ENCODE data around the gene SLC6A4. TPM values are rescaled to one million over a fixed set of nuclear protein-coding genes. Genes with fewer than 3 reads are reported as not detected.

Gene SLC6A4
- total RNA-seq, 3 donors from 2014 or later = under 0.01 to 1.6 (median 0.29) TPM

DNA sequence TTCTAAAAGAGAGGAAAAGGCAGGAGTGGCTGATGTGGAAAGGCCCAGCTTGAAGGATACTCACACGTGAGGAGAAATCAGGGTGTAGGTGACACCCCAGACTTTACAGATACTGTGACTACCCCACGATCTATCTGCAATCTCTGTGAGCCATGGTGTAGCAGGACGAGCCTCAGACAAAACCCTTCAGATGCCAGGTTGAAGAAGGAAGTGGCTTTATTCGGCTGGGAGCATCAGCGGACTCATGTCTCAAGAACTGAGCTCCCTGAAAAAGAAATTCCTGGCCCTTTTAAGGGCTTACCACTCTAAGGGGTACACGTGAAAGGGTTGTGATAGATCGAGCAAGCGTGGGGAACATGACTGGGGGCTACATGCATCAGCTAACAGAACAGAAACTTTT, 4.7 kb upstream of the SLC6A4 start:
- peaks cover 10 to 31% of the 10 kb centered on the region in 2 donors for H3K27me3 ChIP-seq
- H3K9me3 ChIP-seq = no peaks in the 10 kb centered on the region
- intact Hi-C loops (cut with DNase I; ENCODE audit: low total_unique reads) = no loop called here

GRCh38 chr17:30239089-30239462, 3.6 kb upstream of the SLC6A4 start:
- TF ChIP-seq CTCF (IDR thresholded peaks at IDR 0.05) = no peak
- no peak for TF ChIP-seq POLR2AphosphoS5 (IDR thresholded peaks at IDR 0.05)
- TF ChIP-seq POLR2A (IDR thresholded peaks at IDR 0.05) = no peak
- H3K27me3 ChIP-seq = peaks cover 10 to 32% of the 10 kb centered on the region in 2 donors
- intact Hi-C loops (cut with DNase I; ENCODE audit: low total_unique reads) = loop anchor here (5.0 kb wide), 1 partner anchor 1187 kb away; no protein-coding TSS in a partner anchor

More for the DNA sequence above, 4.7 kb upstream of the SLC6A4 start:
- TF ChIP-seq POLR2A (IDR thresholded peaks at IDR 0.05) = no peak
- no peak for TF ChIP-seq POLR2AphosphoS5 (IDR thresholded peaks at IDR 0.05)
- no peak for TF ChIP-seq CTCF (IDR thresholded peaks at IDR 0.05)
- Histone ChIP-seq H3K4me1 (peaks cover 0 to 6% of the 10 kb centered on the region in 2 donors), H3K36me3 (no peaks in the 10 kb centered on the region), H3K27ac (no peak overlapping the region), H3K4me3 (no peak overlapping the region)
- DNase-seq (ENCODE audit: low spot score in 2 of 2) = no peak

DNA sequence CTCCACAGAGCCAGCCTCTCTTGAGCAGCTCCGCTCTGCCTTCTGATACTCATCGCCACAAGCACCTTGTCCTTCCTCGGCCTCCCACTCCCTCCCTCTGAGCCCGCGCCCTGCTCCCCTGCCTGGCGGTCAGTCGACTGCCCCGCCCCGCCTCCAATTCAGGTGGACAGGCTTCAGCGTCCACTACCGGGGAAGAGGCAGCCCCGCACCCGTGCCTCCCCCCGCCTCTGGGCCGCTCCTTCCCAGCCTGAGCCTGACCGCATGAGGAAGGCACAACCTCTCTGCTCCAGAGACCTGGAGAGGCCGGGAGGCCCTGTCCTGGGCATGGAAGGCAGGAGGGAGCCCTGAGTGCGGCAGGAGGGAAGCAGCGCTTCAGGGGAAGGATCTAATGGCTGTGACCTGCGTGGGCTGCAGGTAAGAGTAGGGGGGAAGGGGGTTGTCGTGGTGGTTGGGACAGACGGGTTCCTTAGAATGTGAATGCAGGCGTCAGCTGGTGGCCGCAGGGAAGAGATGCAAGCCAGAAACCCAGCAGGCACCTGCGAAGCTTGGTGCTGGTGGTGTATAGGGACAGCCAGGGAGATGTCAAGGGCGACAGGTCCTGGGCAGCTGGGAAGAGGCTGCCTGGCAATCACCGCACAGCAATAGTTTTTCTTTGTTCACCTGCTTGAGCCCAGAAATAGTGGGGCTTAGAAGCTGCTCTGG, 3.0 kb upstream of the SLC6A4 start:
- Histone ChIP-seq H3K4me1 (peaks cover 0 to 6% of the 10 kb centered on the region in 2 donors), H3K4me3 (no peak overlapping the region), H3K27ac (no peak overlapping the region), H3K36me3 (no peaks in the 10 kb centered on the region), H3K27me3 (peaks cover 10 to 32% of the 10 kb centered on the region in 2 donors), H3K9me3 (no peaks in the 10 kb centered on the region)
- no peak for DNase-seq (ENCODE audit: low spot score in 2 of 2)
- intact Hi-C loops (cut with DNase I; ENCODE audit: low total_unique reads) = loop anchor here (5.0 kb wide), 1 partner anchor 1186 kb away; no protein-coding TSS in a partner anchor
- TF ChIP-seq POLR2A (IDR thresholded peaks at IDR 0.05) = no peak
- no peak for TF ChIP-seq CTCF (IDR thresholded peaks at IDR 0.05)
- no peak for TF ChIP-seq POLR2AphosphoS5 (IDR thresholded peaks at IDR 0.05)

More at GRCh38 chr17:30239089-30239462, 3.6 kb upstream of the SLC6A4 start:
- peaks cover 0 to 6% of the 10 kb centered on the region in 2 donors for H3K4me1 ChIP-seq
- no peaks in the 10 kb centered on the region for H3K36me3 ChIP-seq
- no peaks in the 10 kb centered on the region for H3K9me3 ChIP-seq
- no peak overlapping the region for H3K27ac ChIP-seq
- no peak for DNase-seq (ENCODE audit: low spot score in 2 of 2)
- H3K4me3 ChIP-seq = no peak overlapping the region

- H3K27me3 ChIP-seq = peaks cover 10 to 34% of the 10 kb centered on the region in 2 donors
- no peak overlapping the region for H3K27ac ChIP-seq
Observed at GRCh38 chr17:30238003-30238344, 2.5 kb upstream of the SLC6A4 start.

More at GRCh38 chr17:30238003-30238344, 2.5 kb upstream of the SLC6A4 start:
- TF ChIP-seq POLR2AphosphoS5 (IDR thresholded peaks at IDR 0.05) (no peak), POLR2A (IDR thresholded peaks at IDR 0.05) (no peak), CTCF (IDR thresholded peaks at IDR 0.05) (no peak)
- intact Hi-C loops (cut with DNase I; ENCODE audit: low total_unique reads) = loop anchor here (5.0 kb wide), 1 partner anchor 1186 kb away; no protein-coding TSS in a partner anchor
- DNase-seq (ENCODE audit: low spot score in 2 of 2) = no peak
- Histone ChIP-seq H3K4me3 (no peak overlapping the region), H3K4me1 (peaks cover 0 to 6% of the 10 kb centered on the region in 2 donors), H3K36me3 (no peaks in the 10 kb centered on the region), H3K9me3 (no peaks in the 10 kb centered on the region)

Data from breast epithelium (tissue), 4 donors.